HG02642 (cell line): ENCODE measurements around the gene KEAP1.

Source experiments
- ATAC-seq: cut with Tn5 transposase; IDR thresholded peaks from one replicate; pipeline ENCODE4 v1.9.1; 2021; ENCODE audit warnings: mild to moderate bottlenecking; ENCODE audit not compliant: unreplicated experiment, poor library complexity

KEAP1 gene

DNA sequence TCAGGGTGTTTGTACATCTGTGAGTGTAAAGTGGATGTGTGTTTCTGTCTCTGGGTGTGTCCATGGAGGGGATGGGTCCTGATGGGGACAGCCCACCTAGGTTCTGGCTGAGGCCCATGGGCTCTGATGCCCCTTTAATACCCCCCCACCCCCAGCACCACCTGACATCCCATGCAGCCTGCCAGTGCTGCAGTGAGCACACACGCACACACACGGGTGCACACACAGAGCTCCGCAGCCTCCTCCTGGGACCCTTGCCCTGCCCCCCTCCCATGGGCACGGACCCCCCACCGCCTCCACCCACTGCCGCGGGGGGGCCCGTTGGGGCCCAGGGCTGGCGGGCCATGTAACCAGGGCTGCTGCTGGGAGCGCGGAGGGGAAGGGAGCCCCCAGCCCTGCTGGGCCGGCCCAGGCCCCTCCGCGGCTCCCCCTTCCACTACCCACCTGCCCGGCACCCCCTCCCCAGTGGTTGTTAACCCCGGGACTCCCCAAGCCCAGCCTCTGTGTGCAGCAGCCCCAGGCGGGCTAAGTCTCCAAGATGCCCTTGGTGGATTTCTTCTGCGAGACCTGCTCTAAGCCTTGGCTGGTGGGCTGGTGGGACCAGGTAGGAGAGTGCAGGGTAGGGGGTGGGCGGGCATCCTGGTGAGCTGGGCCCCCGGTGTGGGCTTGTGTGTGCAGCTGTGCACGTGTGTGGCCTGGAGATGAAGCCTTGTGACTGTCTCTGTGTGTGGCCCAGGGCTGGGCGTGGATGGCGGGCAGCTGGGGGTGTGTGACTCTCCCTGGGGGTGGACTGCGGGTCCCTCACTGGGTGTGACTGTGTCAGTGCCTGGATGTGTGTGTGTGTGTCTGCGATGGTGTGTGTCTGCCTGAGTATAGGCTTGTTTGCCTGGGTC is 50.2 kb downstream of the KEAP1 start:
- ATAC-seq, result no peak

- ATAC-seq, result no peak
Measured at GRCh38 chr19:10450853-10451609, 52.1 kb downstream of the KEAP1 start.

GRCh38 chr19:10450191-10450852 is 52.8 kb downstream of the KEAP1 start:
- ATAC-seq, result no peak

GRCh38 chr19:10449037-10449436 is 54.1 kb downstream of the KEAP1 start:
- ATAC-seq, result no peak

- no peak for ATAC-seq
Measured at GRCh38 chr19:10442698-10443097, 60.5 kb downstream of the KEAP1 start.

- no peak for ATAC-seq
Measured at GRCh38 chr19:10439588-10439987, 63.6 kb downstream of the KEAP1 start.
